ENCODE data around the gene GUCA2A. TPM values are rescaled to one million over a fixed set of nuclear protein-coding genes. Genes with fewer than 3 reads are reported as not detected.

The GUCA2A gene
- total RNA-seq, 1 experiment from 2014 or later, result not detected

DNA sequence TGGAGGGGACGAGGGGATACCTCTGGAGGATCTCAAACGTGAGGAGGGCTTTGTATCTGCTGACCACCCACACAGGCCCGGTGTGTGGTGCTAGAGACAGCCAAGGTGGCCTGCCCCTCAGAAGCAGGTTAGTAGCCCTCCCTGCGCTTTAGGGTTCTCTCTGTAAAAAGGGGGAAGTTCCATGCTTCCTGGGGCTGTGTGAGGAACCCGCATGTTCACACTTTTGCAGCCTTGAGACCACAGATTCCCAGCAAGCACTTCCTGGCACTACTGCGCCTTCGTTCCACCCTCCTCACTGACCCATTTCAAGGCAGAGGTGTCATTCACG, 19.2 kb downstream of the GUCA2A start:
- Histone ChIP-seq H4K5ac (ENCODE audit: insufficient read length, low read depth, low read length) (no peak overlapping the region), H3K79me1 (ENCODE audit: insufficient read depth, low read depth, low read length, poor library complexity, severe bottlenecking) (no peaks in the 10 kb centered on the region), H2BK15ac (ENCODE audit: low read depth, low read length) (no peak overlapping the region), H3K4me2 (ENCODE audit: insufficient read depth, insufficient read length, low read length) (no peak overlapping the region), H2AFZ (ENCODE audit: low read length) (no peak overlapping the region), H3K27me3 (ENCODE audit: insufficient read depth, low read length) (no peaks in the 10 kb centered on the region), H3T11ph (ENCODE audit: low read length) (no peak overlapping the region), H3K18ac (ENCODE audit: insufficient read length, low read depth, low read length) (no peak overlapping the region), H3K4ac (ENCODE audit: low read depth, low read length) (no peak overlapping the region), H3K4me1 (ENCODE audit: insufficient read depth, low read length) (no peaks in the 10 kb centered on the region), H3K9me3 (ENCODE audit: control insufficient read depth, low read depth, low read length) (no peaks in the 10 kb centered on the region), H4K20me1 (ENCODE audit: control insufficient read depth, insufficient read depth, insufficient read length) (no peaks in the 10 kb centered on the region), H4K8ac (replicated peaks; ENCODE audit: insufficient read length, low read depth, low read length) (no peak overlapping the region), H2BK12ac (ENCODE audit: insufficient read length, low read depth, low read length) (no peak overlapping the region), H2BK20ac (ENCODE audit: low read depth, low read length, poor library complexity, severe bottlenecking) (no peak overlapping the region), H3K14ac (ENCODE audit: insufficient read depth, low read length) (no peak overlapping the region), H3K9ac (ENCODE audit: extremely low read depth, insufficient read length, low read length) (no peak overlapping the region), H2BK5ac (ENCODE audit: insufficient read length, low read length) (no peak overlapping the region), H2AK5ac (ENCODE audit: insufficient read length, low read length) (no peak overlapping the region), H3K23ac (ENCODE audit: insufficient read length, low read depth, low read length) (no peak overlapping the region), H4K91ac (ENCODE audit: insufficient read length, low read depth, low read length) (no peak overlapping the region), H2BK120ac (ENCODE audit: low read depth, low read length, poor library complexity, severe bottlenecking) (no peak overlapping the region), H3K27ac (ENCODE audit: insufficient read length, low read depth, low read length) (no peak overlapping the region), H3K56ac (ENCODE audit: insufficient read length, low read depth, low read length) (no peak overlapping the region), H3K23me2 (ENCODE audit: insufficient read length, low read depth, low read length, poor library complexity, severe bottlenecking) (no peaks in the 10 kb centered on the region), H3K79me2 (ENCODE audit: insufficient read depth, low read length) (no peaks in the 10 kb centered on the region)
- TF ChIP-seq, protein P1, sequence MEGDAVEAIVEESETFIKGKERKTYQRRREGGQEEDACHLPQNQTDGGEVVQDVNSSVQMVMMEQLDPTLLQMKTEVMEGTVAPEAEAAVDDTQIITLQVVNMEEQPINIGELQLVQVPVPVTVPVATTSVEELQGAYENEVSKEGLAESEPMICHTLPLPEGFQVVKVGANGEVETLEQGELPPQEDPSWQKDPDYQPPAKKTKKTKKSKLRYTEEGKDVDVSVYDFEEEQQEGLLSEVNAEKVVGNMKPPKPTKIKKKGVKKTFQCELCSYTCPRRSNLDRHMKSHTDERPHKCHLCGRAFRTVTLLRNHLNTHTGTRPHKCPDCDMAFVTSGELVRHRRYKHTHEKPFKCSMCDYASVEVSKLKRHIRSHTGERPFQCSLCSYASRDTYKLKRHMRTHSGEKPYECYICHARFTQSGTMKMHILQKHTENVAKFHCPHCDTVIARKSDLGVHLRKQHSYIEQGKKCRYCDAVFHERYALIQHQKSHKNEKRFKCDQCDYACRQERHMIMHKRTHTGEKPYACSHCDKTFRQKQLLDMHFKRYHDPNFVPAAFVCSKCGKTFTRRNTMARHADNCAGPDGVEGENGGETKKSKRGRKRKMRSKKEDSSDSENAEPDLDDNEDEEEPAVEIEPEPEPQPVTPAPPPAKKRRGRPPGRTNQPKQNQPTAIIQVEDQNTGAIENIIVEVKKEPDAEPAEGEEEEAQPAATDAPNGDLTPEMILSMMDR (conservative IDR thresholded peaks at IDR 0.05), result no peak
- peaks cover 3% of the 10 kb centered on the region for H3K27me3 Mint-ChIP-seq (ENCODE audit: low read depth)
- DNase-seq, result no peak
- H3K9me3 Mint-ChIP-seq, result no peaks in the 10 kb centered on the region
- no peaks in the 10 kb centered on the region for H3K36me3 Mint-ChIP-seq (ENCODE audit: insufficient read depth in 1 of 3, low read depth in 3 of 3)
- H3K4me1 Mint-ChIP-seq, result no peaks in the 10 kb centered on the region
- no CpG with 5 or more reads among the region's 8 CpGs for WGBS (ENCODE audit: extremely low coverage, insufficient read length, low lambda C conversion rate)
- no peak overlapping the region for H3K4me3 Mint-ChIP-seq
- no peak overlapping the region for H3K27ac Mint-ChIP-seq

Measured in H9 (cell line).